ENCODE data around the gene MON2. TPM values are rescaled to one million over a fixed set of nuclear protein-coding genes. Genes with fewer than 3 reads are reported as not detected.

Gene MON2
- total RNA-seq, 1 donor from 2014 or later = 38.9 TPM

GRCh38 chr12:62605981-62606380 is 139.4 kb downstream of the MON2 start:
- DNase-seq (ENCODE audit: low spot score) = no peak
- ATAC-seq = no peak

- no peak for DNase-seq (ENCODE audit: low spot score)
- no peak for ATAC-seq
Measured at GRCh38 chr12:62606654-62607053, 140.0 kb downstream of the MON2 start.

DNA sequence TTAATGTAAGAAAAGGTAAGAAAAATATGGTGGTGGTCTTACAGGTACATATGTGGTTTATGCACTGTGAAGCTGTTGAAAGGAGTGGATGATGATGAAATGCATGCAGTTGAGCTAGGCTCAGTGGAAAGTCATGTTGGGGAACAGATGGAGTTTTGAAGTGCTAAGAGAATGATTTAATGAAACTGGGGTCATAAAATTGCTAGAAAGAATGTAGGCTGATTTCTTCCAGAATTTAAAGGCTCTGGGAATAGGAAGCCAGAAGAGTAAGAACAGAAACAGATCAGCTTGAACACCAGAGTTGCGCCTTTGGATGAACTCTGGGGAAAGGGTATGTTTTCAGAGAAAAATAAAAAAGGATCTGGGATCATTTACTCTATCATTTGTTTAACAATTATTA is 146.5 kb downstream of the MON2 start:
- DNase-seq (ENCODE audit: low spot score) (no peak), ATAC-seq (no peak)

DNA sequence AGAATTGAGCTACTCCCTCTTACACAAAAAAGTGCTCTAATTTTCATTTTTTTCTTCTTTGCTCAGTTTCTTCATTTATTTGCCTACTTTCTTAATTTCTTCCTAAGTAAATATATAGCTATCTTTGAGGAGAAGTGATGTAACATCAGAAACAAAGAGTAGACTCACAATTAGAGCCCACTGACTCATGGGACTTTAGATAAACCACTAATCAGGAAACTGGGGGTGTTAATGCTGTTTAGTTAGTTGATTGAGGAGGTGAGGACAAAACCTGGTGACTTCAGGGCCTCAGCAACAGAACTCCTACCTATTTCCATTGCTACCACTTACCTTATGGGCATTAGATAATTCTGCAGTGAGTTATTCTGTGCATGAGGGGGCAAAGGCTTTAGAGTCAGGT is 151.7 kb downstream of the MON2 start:
- DNase-seq (ENCODE audit: low spot score) (no peak), ATAC-seq (no peak)

DNA sequence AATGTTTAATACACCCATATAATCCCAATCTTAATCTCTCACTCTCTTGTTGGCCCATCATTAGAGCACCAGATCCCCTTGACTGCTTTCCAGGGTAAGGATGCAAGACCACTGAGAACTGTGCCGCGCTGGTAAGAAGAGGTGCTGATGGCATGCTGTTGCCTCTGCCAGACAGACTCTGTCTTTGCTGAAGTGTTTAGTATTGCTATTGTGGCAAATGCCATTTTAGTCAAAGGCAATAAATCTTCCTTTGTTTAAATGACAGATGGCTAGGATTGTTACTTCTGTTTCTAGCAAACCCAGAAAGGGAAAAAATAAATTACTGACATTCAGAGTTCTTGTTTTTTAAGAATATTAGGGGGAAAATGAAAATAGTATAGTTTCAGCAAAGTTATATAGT is 152.3 kb downstream of the MON2 start:
- DNase-seq (ENCODE audit: low spot score) (no peak), ATAC-seq (no peak)

DNA sequence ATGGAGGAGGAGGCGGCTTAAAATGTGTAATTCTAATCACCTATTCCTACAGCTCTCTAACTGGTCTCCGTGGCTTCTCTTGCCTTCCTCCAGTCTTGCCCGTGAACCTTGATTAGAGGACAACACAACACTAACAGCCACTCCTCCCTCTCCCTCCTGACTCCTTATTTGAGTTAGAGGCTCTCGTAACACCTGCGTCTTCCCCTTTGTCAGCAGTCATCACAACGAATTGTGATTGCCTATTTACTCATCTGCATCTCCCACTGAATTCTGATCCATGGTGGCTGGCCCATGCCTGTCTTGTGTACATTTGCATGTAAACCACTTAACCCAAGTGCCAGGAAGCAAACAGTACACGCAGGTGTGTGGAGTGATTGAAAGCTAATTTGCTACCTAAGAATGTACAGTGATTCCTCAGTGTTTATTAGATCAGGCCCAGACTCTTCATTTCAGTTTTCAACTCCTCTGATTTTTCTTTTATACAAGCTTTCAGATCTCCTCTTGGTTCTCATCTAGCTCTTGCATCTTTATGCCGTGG is 154.5 kb downstream of the MON2 start:
- no peak for DNase-seq (ENCODE audit: low spot score)
- no peak for ATAC-seq

- no peak for ATAC-seq
- DNase-seq (ENCODE audit: low spot score) = no peak
Measured at GRCh38 chr12:62622177-62622576, 155.6 kb downstream of the MON2 start.

DNA sequence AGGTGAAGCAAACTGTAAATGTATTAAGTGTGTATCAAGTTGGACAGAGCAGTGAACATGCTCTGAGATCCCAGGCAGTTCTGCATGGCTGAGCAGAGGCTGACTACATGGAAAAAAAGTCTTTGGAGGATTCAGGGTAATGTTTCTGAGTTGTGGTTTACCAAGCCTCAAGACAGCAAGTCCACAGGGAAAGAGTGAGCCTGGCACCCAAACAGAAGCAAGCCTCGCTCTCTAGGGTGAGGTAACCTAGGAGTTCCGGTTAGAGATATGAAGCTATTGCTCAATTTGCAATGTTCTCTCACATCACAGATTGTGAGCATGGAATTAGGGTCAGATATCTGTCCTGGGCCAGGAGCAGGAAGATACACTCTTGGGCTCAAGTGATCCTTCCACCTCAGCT is 158.6 kb downstream of the MON2 start:
- ATAC-seq = peak; percentile 90
- peak; percentile 68 for DNase-seq (ENCODE audit: low spot score)

- no peak for DNase-seq (ENCODE audit: low spot score)
- ATAC-seq = no peak
Measured at GRCh38 chr12:62627181-62627580, 160.6 kb downstream of the MON2 start.

DNA sequence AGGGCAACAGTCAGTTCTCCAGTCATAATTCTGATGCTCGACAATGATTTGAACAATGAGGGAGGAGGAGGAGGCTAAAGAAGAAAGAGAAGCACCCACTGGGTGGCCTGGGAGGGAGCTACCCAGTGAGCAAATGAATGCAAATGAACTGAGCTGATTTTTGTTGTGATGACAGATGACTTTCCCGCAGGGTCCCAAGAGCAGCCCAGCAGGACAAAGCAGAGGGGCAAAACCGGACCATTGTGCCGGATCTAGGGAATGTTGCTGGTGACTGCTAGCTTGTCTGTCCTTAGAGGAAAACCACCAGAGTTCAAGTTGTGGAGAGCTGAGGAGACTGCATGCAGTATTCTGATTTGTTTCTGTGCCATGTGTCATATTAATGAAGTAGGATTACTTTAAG is 162.8 kb downstream of the MON2 start:
- DNase-seq (ENCODE audit: low spot score) (no peak), ATAC-seq (no peak)

- DNase-seq (ENCODE audit: low spot score) = no peak
- no peak for ATAC-seq
Measured at GRCh38 chr12:62629971-62630739, 163.5 kb downstream of the MON2 start.

GRCh38 chr12:62631471-62632410 is 165.1 kb downstream of the MON2 start:
- ATAC-seq = peak; percentile 89
- DNase-seq (ENCODE audit: low spot score) = peak; percentile 76

DNA sequence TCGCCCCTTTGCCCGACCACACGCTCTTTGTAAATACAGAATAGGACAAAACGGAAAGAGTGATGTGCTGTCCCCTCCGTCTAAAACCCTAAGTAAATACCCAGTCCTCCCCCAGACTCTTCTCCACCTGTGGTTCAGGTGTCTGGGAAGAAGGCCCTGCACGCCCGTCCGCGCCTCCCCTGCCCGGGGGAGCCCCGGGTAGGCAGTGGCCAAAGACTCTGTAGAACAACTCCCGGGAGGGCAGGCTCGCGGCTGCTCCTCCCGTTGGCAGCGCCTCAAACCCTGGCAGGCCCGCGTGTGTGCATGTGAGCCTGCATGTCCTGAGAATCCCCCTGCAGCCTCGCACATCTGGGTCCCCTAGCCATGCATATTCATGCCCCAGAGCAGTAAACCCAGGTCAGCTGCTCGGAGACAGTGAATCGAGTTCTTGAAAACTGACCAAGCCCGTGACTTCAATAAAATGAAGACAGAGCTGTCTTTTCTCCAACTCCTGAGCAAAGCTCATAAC is 165.8 kb downstream of the MON2 start:
- ATAC-seq (peak; percentile 80), DNase-seq (ENCODE audit: low spot score) (peak; percentile 77)

GRCh38 chr12:62635649-62636048 is 169.0 kb downstream of the MON2 start:
- DNase-seq (ENCODE audit: low spot score) (no peak), ATAC-seq (no peak)

- DNase-seq (ENCODE audit: low spot score) (no peak), ATAC-seq (no peak)
Measured at GRCh38 chr12:62637679-62638078, 171.1 kb downstream of the MON2 start.

DNA sequence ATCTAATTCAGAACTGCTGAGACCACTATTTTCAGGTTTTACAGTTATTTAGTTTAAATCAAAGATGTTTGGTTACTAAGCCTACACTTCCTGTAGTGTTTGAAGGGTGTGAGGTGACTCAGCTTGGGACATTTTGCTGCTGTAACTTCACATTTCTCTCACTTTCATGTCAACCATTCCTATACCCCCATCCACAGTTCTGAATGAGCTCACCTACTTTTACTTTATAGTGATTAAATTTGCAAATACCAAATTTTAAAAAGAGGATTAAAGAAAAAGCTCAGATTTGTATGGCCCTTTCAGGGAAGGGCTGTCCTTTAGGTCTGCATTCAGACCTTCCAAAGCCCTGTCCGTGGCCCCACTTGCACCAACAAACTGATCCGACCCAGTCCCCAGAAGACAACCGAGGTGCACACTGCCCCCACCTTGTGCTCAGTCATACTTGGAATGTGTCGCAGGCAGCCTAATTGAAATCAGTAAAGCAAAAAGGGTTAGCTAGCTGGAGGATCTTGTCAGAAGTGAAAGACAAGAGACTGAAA is 174.4 kb downstream of the MON2 start:
- no peak for DNase-seq (ENCODE audit: low spot score)
- no peak for ATAC-seq

- ATAC-seq (no peak), DNase-seq (ENCODE audit: low spot score) (no peak)
Measured at GRCh38 chr12:62642486-62642885, 175.9 kb downstream of the MON2 start.

DNA sequence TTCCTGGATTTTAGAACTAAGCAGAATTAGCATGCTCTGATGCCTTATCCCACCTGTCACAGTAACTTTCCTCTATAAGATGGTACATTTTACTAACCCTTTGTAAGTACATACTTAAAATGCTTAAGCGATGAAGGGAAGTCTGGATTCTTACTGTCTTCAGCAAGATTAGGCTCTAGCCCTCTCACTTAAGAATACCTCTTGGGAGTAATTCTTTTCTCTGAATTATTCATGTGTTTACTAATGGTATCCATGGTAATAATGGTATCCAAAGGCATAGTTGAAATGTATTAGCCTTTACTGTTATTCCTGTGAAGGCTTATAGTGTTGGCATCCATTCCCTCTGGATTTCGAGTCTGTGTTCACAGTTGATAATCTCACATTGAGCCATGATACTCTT is 176.9 kb downstream of the MON2 start:
- no peak for ATAC-seq
- no peak for DNase-seq (ENCODE audit: low spot score)

DNA sequence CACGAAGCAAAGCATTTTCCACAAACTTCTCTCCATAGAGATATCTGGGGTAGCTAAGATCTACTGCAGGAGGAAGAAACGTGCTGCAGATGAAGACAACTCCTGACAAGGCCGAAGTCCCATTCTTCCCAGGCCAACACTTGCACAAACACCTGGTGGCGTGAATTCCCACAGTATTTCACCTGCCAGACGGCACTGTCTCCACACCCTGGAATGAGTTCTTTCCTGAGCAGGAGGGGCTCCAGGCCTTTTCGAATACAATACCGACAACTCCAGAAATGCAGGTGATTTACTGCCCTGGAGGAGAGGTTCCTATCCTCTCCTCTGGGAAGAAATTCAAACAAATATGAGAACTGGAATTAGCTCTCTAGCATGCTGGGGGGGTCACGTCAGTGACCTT is 179.9 kb downstream of the MON2 start:
- ATAC-seq (no peak), DNase-seq (ENCODE audit: low spot score) (no peak)

DNA sequence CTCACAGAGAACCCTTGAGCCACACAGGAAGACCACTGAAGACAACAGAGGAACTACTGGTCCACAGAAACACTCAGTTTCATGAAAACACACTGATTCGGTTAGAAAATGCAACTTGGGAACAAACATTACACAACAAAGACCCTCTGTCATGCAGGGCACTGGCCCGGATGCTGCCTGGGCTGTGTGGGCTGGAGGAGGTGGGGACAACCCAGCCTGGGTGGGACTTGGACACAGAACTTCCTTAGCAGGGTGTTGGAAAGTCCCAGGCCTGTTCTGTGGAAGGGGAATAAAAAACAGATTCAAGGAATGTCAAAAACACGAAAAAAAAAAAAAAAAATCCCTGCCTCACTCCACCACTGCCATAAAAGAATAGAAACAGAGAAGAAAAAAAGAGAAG is 181.0 kb downstream of the MON2 start:
- no peak for DNase-seq (ENCODE audit: low spot score)
- peak; percentile 31 for ATAC-seq

DNA sequence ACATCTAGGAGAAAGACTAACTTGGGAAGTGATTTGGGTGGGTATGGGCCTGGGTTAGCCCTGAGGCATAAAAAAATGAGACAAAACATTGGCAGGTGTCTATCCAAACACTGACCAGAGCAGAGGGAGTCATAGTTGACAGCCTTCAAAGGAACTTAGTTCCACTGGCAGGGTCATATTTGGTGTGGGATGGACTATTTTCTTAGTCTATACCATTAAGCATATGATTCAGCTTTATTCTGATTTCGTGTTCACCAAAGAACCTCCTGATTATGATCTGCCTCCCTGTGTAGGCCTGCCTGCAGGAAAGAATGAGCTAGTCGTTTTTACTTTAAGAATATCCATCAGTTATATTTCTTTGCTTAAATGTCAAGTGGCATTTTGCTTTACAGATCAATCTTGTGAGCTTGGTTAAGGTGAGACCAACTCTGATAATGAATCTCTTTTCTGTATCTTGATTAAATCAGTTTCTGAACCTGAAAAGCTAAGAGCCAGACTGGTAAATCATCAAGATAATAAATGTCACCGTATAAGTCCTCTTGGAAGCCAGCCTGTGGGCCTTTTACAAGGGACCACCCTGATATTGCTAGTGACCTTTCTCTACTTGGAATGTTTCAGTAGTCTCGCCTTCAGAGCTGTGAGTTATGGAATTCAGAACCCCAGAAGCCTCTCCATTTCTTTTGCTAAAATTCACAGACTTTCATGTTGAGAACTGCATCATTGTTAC is 182.9 kb downstream of the MON2 start:
- DNase-seq (ENCODE audit: low spot score) = no peak
- no peak for ATAC-seq
